Measurements from ENCODE around the gene FAM53B.

DNA sequence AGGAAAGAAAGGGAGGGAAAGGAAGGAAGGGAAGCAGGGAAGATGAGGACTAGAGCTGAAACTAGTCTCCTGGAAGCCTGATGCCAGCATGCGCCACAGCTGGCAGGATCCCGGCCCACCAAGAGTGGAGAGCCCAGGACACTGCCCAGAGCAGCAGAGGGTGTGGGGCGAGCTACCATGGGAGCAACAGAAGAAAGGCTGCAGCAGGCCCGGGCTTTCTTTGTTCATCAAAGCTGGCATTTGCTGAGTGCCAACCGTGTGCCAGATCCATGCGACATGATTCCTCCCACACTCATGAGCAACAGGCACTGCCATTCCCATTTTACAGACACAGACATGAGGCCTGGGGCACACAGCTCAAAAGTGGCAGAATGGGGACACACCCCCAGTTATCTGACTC is 68.9 kb downstream of the FAM53B start:
- no peak for TF ChIP-seq POLR2AphosphoS5 (IDR thresholded peaks at IDR 0.05)
- TF ChIP-seq, protein P1, sequence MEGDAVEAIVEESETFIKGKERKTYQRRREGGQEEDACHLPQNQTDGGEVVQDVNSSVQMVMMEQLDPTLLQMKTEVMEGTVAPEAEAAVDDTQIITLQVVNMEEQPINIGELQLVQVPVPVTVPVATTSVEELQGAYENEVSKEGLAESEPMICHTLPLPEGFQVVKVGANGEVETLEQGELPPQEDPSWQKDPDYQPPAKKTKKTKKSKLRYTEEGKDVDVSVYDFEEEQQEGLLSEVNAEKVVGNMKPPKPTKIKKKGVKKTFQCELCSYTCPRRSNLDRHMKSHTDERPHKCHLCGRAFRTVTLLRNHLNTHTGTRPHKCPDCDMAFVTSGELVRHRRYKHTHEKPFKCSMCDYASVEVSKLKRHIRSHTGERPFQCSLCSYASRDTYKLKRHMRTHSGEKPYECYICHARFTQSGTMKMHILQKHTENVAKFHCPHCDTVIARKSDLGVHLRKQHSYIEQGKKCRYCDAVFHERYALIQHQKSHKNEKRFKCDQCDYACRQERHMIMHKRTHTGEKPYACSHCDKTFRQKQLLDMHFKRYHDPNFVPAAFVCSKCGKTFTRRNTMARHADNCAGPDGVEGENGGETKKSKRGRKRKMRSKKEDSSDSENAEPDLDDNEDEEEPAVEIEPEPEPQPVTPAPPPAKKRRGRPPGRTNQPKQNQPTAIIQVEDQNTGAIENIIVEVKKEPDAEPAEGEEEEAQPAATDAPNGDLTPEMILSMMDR (IDR thresholded peaks at IDR 0.05): no peak

All from esophagus muscularis mucosa (tissue), 3 donors.